GM12801 (cell line): ENCODE data around the gene PBX2.

ENCODE experiments used
- TF ChIP-seq, protein P1 (sequence below): IDR thresholded peaks from one replicate; pipeline ENCODE4 v1.5.1; 2011; ENCODE audit warnings: control low read depth; ENCODE audit not compliant: insufficient read length; ENCODE audit errors: extremely low read depth

The PBX2 gene

DNA sequence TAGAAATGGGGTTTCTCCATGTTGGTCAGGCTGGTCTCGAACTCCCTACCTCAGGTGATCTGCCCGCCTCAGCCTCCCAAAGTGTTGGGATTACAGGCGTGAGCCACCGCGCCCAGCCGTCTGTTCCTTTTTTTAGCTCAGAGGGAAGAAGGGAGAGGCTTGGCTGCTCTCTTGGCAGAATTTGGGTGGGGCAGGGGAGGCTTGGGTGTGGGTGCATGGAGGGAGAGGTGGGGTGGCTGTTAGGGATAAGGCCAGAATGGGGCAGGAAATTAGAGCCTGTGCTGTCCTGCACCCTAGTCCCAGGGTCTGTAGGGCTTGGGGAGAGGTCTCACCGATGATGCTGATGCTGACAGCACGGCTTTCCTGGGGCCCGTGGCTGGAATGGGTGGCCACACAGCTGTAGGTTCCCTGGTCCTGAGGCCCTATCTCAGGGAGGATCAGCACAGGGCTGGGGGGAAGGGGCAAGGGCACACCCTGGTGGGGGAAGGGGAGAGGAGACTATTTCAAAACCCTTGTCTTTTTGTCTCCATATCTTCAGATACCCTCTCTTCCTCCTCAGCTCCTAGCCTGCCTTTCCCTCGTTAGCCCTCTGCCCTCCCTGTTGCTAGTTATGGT, 8.0 kb downstream of the PBX2 start:
- TF ChIP-seq, protein P1, sequence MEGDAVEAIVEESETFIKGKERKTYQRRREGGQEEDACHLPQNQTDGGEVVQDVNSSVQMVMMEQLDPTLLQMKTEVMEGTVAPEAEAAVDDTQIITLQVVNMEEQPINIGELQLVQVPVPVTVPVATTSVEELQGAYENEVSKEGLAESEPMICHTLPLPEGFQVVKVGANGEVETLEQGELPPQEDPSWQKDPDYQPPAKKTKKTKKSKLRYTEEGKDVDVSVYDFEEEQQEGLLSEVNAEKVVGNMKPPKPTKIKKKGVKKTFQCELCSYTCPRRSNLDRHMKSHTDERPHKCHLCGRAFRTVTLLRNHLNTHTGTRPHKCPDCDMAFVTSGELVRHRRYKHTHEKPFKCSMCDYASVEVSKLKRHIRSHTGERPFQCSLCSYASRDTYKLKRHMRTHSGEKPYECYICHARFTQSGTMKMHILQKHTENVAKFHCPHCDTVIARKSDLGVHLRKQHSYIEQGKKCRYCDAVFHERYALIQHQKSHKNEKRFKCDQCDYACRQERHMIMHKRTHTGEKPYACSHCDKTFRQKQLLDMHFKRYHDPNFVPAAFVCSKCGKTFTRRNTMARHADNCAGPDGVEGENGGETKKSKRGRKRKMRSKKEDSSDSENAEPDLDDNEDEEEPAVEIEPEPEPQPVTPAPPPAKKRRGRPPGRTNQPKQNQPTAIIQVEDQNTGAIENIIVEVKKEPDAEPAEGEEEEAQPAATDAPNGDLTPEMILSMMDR, result no peak

DNA sequence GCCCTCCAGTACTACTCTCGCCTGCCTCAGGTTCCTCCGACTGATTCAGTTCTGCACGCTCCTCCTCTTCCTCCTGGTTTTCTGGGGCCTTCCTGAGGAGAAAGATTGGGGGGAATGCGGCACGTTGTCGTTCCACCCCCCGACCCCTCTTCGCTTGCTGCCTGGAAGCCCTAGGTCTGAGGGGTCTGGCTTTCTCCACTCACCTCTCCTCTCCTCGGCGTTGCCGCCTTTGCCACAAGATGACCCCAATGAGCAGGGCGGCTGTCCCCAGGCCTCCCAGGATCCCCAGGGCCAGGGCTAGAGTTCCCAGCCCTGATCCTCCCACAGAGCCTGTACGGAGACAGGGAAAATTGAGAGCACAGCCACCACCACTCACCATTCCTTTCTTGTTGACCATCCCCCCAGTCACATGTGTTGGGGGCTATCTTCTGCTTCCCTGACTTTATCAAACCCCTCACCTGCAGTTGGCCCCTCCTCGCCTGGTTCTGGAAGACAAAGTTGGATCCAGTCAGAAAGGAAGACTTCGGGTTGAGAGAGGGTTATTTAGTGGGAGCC, 8.8 kb downstream of the PBX2 start:
- TF ChIP-seq, protein P1, result no peak

DNA sequence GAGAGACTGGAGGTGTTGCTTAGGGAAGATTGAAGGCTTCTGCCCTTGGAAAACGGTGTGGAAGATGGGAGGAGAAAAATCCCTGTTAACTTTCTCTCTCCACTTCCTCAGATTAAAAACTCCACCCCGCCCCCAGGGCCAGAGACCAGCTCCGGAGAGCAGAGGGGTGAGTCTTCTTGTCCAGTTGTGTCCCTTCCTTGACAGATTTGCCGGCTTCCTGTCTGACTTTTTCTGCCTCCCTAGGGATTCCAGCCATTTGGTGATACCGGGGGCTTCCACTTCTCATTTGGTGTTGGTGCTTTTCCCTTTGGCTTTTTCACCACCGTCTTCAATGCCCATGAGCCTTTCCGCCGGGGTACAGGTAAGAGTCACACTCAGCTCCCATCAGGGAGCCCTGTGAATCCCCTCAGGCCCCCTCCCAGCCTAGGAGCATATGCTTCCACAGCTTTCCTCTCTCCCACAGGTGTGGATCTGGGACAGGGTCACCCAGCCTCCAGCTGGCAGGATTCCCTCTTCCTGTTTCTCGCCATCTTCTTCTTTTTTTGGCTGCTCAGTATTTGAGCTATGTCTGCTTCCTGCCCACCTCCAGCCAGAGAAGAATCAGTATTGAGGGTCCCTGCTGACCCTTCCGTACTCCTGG, 10.1 kb downstream of the PBX2 start:
- TF ChIP-seq, protein P1, result no peak

DNA sequence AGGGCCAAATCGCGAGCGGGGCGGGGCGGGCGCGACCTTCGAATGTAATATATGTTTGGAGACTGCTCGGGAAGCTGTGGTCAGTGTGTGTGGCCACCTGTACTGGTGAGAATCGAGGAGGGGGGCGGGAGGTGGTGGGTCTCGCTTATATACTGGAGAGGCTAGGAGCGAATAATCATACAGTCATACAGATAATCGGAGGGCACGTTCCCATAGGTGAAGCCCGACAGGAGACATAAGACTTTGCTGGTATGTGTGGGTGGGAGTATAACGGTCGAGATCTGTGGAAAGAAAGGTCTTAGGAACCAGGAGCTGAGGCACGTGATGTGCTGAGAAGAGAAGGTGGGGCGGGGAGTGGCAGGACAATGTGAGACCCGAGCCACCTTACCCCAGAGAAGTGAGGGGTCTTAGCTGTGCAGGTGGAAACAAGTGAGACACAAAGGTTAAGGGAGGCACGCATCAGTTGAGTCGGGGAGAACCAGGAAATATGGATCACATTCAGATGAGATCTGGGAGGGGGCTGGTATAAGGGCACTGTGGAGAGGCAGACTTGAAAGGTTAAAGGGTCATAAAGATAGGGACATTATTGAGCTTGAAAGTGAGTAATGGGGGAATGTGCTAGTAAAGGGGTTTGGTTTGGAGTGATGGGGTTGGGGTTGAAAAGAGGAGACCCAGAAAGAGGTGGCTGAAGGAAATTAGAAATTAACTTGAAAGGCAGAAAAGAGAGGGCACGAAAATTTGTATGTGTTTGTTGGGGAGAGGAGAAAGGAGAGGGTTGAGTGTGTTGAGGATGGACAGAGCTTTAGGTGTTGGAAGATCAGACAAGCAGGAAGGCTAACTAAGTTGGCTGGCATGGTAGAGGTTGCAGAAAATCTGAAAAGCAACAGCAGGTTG, 11.2 kb downstream of the PBX2 start:
- TF ChIP-seq, protein P1, result no peak

DNA sequence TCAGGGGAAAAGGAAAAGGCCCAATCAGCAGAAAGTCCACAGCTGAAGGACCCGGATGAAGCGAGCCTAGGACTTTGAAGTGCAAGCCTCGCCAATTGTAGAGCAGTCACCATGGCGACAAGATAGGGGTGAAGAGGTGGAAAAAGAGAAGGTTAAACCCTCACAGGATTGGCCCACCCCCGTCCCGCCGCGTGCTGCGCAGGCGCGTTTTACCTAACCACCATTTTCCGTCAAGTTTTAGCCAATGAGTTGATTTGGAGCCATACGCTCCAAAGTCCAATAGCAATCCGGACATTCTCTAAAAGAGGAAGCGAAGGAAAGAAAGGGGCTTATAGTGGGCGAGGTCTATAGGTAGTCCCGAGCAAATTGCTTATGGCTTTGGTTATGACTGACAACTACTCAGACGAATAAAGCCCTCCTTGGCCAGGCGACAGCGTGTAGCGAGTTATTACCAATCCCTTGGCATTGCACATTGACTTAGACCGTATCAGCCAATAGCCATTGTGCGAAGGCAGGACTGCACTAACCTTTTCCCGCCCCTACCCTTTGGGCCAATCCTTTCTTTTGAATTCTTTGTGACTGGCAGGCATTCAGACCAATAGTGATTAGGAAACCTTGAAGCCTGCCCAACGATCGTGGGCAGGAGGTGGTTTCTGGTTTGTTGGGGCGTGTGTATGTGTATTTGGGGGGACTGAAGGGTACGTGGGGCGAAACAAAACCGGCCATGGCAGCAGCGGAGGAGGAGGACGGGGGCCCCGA, 12.0 kb downstream of the PBX2 start, which contains the start of gene RNF5:
TSS of gene RNF5 (plus strand) at position 618 of the 759 bp plus-strand sequence. CDS start at position 725, 107 bp downstream.
- TF ChIP-seq, protein P1, result no peak

DNA sequence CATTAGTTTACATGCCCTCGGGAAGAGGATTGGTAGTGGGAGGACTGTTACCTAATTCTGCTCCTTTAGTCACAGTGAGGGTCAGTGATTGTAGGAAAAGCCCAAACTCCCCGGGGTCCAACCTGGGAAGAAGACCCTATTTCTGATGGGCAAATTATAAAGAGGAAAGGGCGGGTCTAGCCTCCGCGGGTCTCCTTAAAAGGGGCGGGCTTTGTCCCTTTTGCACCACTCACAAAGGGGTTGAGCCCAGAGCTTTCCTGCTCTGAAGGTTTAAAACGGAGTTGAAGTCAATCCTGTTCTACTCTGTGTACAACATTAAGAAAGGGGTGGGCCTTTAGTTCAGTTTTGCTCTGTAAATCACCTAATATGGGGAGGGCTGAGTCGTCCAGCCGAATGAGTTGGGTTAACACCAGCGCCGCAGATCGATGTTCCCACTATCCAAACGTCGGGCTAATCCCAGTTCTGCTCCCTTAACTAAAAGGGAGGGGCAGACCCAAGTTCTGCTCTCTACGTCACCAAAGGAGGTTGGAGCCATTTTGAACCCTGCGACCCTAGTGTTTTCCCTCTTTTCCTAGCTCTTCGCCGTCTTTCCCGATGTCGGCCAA, 12.7 kb downstream of the PBX2 start:
- TF ChIP-seq, protein P1, result no peak
